Neural crest cell (in vitro differentiated cells): Measurements from ENCODE around the gene SLC22A13. TPM values are rescaled to one million over a fixed set of nuclear protein-coding genes. Genes with fewer than 3 reads are reported as not detected.

Experiments used
- DNase-seq: peaks from one replicate; pipeline ENCODE4 v3.0.0; 2021; ENCODE audit warnings: low read depth, mixed read lengths, low spot score
- H3K27ac Mint-ChIP-seq: one replicate; pipeline ENCODE4 v1.8.0; 2021; ENCODE audit warnings: mild to moderate bottlenecking, mixed read lengths; ENCODE audit not compliant: unreplicated experiment
- H3K27me3 Mint-ChIP-seq: 2 replicates; pipeline ENCODE4 v1.8.0; 2021; ENCODE audit warnings: low read depth, mild to moderate bottlenecking, mixed read lengths
- H3K36me3 Mint-ChIP-seq: 2 replicates; pipeline ENCODE4 v1.8.0; 2021; ENCODE audit warnings: low read depth, mild to moderate bottlenecking, mixed read lengths
- H3K4me1 Mint-ChIP-seq: 2 replicates; pipeline ENCODE4 v1.8.0; 2021; ENCODE audit warnings: mixed read lengths
- H3K4me3 Mint-ChIP-seq: one replicate; pipeline ENCODE4 v1.8.0; 2021; ENCODE audit warnings: mild to moderate bottlenecking, mixed read lengths
- H3K9me3 Mint-ChIP-seq: 2 replicates; pipeline ENCODE4 v1.8.0; 2021; ENCODE audit warnings: mixed read lengths
- total RNA-seq: library from RNA; stranded (reverse); gene quantifications from 2 replicates; pipeline ENCODE4 v1.2.1, GENCODE V29; 2021
- TF ChIP-seq, protein P1 (sequence below): fragments of 200-600 bp; sonication (generic); conservative IDR thresholded peaks from 2 replicates; pipeline ENCODE4 v1.5.0; 2021; ENCODE audit warnings: antibody characterized with exemption, mild to moderate bottlenecking

Gene SLC22A13
- total RNA-seq, 1 donor from 2014 or later, result 0.19 TPM

DNA sequence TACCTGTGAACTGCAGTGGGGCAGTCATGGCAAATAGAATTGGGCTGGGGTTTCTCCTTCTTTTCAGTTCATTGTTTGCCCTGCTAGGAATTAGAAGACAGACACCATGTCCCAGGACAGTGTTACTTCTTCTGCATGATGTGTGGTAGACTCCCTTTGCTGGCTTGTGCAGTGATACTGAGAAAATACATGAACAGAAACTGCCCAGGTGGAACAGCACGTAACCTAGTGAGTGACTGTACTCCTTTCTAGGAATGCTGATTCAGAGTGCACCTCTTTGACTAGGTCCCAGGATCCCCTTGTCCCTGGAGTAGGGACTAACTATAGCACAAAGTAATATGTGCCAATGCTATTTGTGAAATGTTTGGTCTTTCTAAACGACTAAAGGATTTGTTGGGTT lies 10.7 kb upstream of the SLC22A13 start:
- peaks cover 12% of the 10 kb centered on the region for H3K4me1 Mint-ChIP-seq
- H3K27ac Mint-ChIP-seq, result no peak overlapping the region
- H3K27me3 Mint-ChIP-seq, result no peaks in the 10 kb centered on the region
- H3K4me3 Mint-ChIP-seq, result no peak overlapping the region
- no peaks in the 10 kb centered on the region for H3K9me3 Mint-ChIP-seq
- no peak for DNase-seq
- TF ChIP-seq, protein P1, sequence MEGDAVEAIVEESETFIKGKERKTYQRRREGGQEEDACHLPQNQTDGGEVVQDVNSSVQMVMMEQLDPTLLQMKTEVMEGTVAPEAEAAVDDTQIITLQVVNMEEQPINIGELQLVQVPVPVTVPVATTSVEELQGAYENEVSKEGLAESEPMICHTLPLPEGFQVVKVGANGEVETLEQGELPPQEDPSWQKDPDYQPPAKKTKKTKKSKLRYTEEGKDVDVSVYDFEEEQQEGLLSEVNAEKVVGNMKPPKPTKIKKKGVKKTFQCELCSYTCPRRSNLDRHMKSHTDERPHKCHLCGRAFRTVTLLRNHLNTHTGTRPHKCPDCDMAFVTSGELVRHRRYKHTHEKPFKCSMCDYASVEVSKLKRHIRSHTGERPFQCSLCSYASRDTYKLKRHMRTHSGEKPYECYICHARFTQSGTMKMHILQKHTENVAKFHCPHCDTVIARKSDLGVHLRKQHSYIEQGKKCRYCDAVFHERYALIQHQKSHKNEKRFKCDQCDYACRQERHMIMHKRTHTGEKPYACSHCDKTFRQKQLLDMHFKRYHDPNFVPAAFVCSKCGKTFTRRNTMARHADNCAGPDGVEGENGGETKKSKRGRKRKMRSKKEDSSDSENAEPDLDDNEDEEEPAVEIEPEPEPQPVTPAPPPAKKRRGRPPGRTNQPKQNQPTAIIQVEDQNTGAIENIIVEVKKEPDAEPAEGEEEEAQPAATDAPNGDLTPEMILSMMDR, result no peak
- peaks cover 24% of the 10 kb centered on the region for H3K36me3 Mint-ChIP-seq

DNA sequence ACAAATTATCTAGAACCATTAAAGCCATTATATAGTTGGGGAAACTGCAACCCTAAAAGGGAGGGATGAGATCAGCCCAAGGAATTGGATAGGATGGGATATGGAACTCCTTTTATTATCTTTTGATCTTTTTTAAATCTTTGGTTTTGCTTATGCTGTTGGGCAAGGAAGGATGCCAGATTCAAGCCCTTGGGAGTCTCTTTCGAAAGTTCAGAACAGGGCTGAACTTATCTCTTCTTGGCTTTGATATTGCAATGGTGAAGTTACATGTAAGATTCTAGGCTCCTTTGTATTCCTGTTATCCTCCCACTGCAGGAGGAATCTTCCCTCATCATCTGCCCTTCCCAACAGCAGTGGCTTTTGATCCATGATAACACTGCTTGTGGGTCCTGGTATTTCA lies 10.0 kb upstream of the SLC22A13 start:
- peaks cover 27% of the 10 kb centered on the region for H3K36me3 Mint-ChIP-seq
- no peaks in the 10 kb centered on the region for H3K9me3 Mint-ChIP-seq
- no peak overlapping the region for H3K4me3 Mint-ChIP-seq
- H3K4me1 Mint-ChIP-seq, result peaks cover 12% of the 10 kb centered on the region
- no peak overlapping the region for H3K27ac Mint-ChIP-seq
- no peaks in the 10 kb centered on the region for H3K27me3 Mint-ChIP-seq
- no peak for DNase-seq
- TF ChIP-seq, protein P1, result no peak

DNA sequence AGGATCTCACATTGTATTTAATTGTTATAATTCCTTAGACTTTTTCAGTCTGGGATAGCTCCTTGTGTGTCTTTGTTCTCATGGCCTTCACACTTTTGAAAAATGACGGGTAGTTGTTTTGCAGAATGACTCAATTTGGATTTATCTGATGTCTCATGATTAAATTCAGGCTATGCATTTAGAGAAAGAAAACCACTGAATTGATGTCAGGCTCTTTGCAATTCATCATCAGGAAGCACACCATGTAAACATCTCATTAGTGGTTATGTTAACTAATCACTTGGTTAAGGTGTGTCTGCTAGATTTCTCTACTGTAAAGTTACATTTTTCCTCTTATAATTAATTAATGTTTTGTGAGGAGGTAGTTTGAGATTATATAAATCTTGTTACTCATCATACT lies 8.0 kb upstream of the SLC22A13 start:
- TF ChIP-seq, protein P1, result no peak
- Mint-ChIP-seq H3K27ac (no peak overlapping the region), H3K4me1 (peaks cover 2% of the 10 kb centered on the region), H3K36me3 (peaks cover 24% of the 10 kb centered on the region), H3K4me3 (no peak overlapping the region), H3K27me3 (no peaks in the 10 kb centered on the region), H3K9me3 (peaks cover 2% of the 10 kb centered on the region)
- no peak for DNase-seq

DNA sequence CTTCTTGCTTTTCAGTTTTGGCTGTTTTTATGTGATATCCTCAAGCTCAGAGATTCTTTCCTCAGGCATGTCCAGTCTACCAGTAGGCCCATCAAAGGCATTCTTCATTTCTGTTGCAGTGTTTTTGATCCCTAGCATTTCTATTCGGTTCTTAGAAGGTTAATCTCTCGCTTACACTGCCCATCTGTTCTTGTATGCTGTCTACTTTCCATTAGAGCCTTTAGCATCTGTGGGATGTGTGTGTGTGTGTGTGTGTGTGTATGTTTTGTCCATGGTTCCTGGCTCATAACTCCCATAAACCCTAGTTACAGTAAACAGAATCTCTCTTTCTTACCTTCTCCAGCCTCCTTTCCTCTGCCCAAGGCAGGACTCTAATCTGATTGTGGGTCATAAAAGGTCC lies 5.1 kb upstream of the SLC22A13 start:
- TF ChIP-seq, protein P1, result no peak
- Mint-ChIP-seq H3K27me3 (no peaks in the 10 kb centered on the region), H3K4me1 (no peaks in the 10 kb centered on the region), H3K36me3 (peaks cover 11% of the 10 kb centered on the region), H3K27ac (no peak overlapping the region), H3K4me3 (no peak overlapping the region), H3K9me3 (peaks cover 2% of the 10 kb centered on the region)
- no peak for DNase-seq

DNA sequence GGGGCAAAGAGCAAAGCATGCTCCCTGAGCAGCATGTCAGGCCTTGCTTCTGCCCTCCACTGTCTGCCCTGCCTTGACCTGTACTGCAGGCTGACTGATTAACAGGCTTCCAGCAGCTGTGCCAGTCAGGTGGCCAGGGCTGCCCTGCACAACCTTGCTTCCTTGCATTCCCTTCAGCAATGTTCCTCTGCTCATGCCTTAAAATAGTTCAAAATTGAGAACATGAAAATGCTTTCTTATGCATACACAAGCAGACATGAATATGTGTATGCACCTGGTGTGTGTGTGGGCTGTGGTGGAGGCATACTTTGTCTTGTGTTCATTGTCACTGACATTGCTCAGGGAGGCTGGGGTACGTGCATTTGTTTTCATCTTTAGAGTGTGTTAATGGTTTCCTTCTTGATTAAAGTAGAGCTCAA lies 1.2 kb upstream of the SLC22A13 start:
- H3K36me3 Mint-ChIP-seq, result peaks cover 7% of the 10 kb centered on the region
- TF ChIP-seq, protein P1, result no peak
- H3K27ac Mint-ChIP-seq, result no peak overlapping the region
- peaks cover 2% of the 10 kb centered on the region for H3K9me3 Mint-ChIP-seq
- DNase-seq, result no peak
- no peak overlapping the region for H3K4me3 Mint-ChIP-seq
- no peaks in the 10 kb centered on the region for H3K27me3 Mint-ChIP-seq
- H3K4me1 Mint-ChIP-seq, result no peaks in the 10 kb centered on the region

DNA sequence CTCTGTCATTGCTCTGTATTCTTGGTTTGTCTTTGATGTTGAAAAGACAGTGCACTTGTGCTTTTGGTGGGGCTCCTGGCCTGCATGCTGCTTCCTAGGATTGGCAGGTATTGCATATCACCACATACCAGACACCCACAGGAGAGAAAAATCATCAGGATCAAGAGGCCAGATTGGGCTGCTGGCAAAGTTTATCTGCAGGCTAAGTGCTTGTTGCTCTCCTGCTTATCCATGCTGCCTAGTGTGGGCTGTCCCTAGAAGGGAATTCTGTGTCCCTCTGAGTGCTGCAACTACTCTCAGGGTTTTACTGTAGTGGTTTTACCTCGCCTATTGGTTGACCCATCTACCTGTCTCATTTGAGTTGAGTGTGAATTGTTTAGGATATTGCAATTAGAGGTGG lies 833 bp upstream of the SLC22A13 start:
- TF ChIP-seq, protein P1, result no peak
- no peak for DNase-seq
- no peak overlapping the region for H3K27ac Mint-ChIP-seq
- no peak overlapping the region for H3K4me3 Mint-ChIP-seq
- H3K9me3 Mint-ChIP-seq, result peaks cover 2% of the 10 kb centered on the region
- no peaks in the 10 kb centered on the region for H3K27me3 Mint-ChIP-seq
- H3K4me1 Mint-ChIP-seq, result no peaks in the 10 kb centered on the region
- peaks cover 7% of the 10 kb centered on the region for H3K36me3 Mint-ChIP-seq
